ENCODE data around the gene ZNF566. TPM values are rescaled to one million over a fixed set of nuclear protein-coding genes. Genes with fewer than 3 reads are reported as not detected.

The ZNF566 gene
- total and polyA plus RNA-seq, 2 of the 13 experiments (the other 11 are each of a cell fraction or from before 2014, with no cell fraction given), result 4.8 to 13.7 TPM

DNA sequence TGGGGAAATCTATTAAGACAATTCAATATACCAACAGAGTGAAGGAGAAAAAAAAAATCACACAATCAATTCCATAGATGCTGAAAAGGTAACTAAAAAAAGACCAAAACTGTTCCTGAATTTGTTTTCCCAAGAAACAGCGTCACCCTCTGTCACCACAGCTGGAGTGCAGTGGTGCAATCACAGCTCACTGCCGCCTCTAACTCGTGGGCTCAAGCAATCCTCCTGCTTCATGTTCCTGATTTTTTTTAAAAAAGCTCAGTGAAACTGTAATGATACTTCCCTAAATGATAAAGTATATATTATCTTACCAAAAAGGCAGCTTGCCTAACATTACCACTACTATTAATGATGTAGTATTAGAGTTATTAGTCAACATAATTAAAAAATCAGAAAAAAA lies 90.8 kb downstream of the ZNF566 start:
- Histone ChIP-seq H3K79me2 (ENCODE audit: insufficient read depth, low read length) (no peaks in the 10 kb centered on the region), H3K4me2 (ENCODE audit: low read depth, low read length) (no peak overlapping the region), H3K9me3 (ENCODE audit: low read length) (peaks cover 43% of the 10 kb centered on the region), H3K27me3 (ENCODE audit: control insufficient read depth in 1 of 2, insufficient read depth in 2 of 2, low read length in 2 of 2) (no peaks in the 10 kb centered on the region), H2AFZ (ENCODE audit: low read length) (no peak overlapping the region), H3K4me3 (replicated peaks in 1 of 3; ENCODE audit: insufficient read depth in 1 of 3, low read depth in 2 of 3, low read length in 3 of 3) (no peak overlapping the region), H3K9ac (ENCODE audit: insufficient read depth, low read depth, low read length) (no peak overlapping the region), H4K20me1 (ENCODE audit: insufficient read depth, low read length) (no peaks in the 10 kb centered on the region), H3K27ac (ENCODE audit: extremely low read length, insufficient read depth, low read length) (no peak overlapping the region), H3K4me1 (ENCODE audit: insufficient read depth, low read length) (no peaks in the 10 kb centered on the region), H3K36me3 (replicated peaks in 1 of 2; ENCODE audit: control insufficient read depth in 1 of 2, insufficient read depth in 2 of 2, low read length in 2 of 2) (peaks cover 4 to 22% of the 10 kb centered on the region in 2 experiments; a peak in 4 of 5 replicates)
- DNase-seq (ENCODE audit: low spot score) (no peak), FAIRE-seq (no peak), ATAC-seq (no peak)
- ChIA-PET CTCF (ENCODE audit: low intra/inter-chr PET ratio, low total read pairs) (no interaction called here), POLR2A (no interaction called here)
- intact Hi-C loops (cut with micrococcal nuclease; ENCODE audit: unreplicated experiment) (no loop called here), in situ Hi-C loops (cut with HindIII; ENCODE audit: extremely low pct_ligation_motif_present, low pct_unique_long_range_greater_than_20kb) (no loop called here)
- 54% methylated on average over 3 of the region's 3 CpGs for WGBS (ENCODE audit: low lambda C conversion rate)
- no TSS peak for BruUV-seq (replicated peaks)
- TF ChIP-seq, protein P1, sequence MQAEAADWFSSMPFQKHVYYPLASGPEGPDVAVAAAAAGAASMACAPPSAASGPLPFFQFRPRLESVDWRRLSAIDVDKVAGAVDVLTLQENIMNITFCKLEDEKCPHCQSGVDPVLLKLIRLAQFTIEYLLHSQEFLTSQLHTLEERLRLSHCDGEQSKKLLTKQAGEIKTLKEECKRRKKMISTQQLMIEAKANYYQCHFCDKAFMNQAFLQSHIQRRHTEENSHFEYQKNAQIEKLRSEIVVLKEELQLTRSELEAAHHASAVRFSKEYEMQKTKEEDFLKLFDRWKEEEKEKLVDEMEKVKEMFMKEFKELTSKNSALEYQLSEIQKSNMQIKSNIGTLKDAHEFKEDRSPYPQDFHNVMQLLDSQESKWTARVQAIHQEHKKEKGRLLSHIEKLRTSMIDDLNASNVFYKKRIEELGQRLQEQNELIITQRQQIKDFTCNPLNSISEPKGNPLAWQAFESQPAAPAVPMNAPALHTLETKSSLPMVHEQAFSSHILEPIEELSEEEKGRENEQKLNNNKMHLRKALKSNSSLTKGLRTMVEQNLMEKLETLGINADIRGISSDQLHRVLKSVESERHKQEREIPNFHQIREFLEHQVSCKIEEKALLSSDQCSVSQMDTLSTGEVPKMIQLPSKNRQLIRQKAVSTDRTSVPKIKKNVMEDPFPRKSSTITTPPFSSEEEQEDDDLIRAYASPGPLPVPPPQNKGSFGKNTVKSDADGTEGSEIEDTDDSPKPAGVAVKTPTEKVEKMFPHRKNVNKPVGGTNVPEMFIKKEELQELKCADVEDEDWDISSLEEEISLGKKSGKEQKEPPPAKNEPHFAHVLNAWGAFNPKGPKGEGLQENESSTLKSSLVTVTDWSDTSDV (CRISPR knock-in tag; IDR thresholded peaks at IDR 0.05), result no peak
- TF ChIP-seq ELF4 (CRISPR knock-in tag; IDR thresholded peaks at IDR 0.05; ENCODE audit: borderline replicate concordance) (no peak), MXI1 (IDR thresholded peaks at IDR 0.05; ENCODE audit: borderline replicate concordance, low read depth, low read length) (no peak), EEA1 (CRISPR knock-in tag; IDR thresholded peaks at IDR 0.05; ENCODE audit: borderline replicate concordance) (no peak), MYC (CRISPR knock-in tag; IDR thresholded peaks at IDR 0.05; ENCODE audit: borderline replicate concordance) (no peak), TBL1XR1 (IDR thresholded peaks at IDR 0.05; ENCODE audit: borderline replicate concordance, low read length, partially characterized antibody) (no peak)

Other genes with a start within 250 kb of the ZNF566 start
- gene ZFP14, start 110.4 kb downstream of the ZNF566 start, total RNA-seq (2016; rRNA removed; fragmentation: Illumina TruSeq; extraction: Trizol), result 5.0 and 5.7 TPM in 2 replicates
- gene ZFP14, start 110.4 kb downstream of the ZNF566 start, polyA plus RNA-seq (2011; rRNA removed), result 1.9 and 2.0 TPM in 2 replicates
- 4.3 and 7.1 TPM in 2 replicates for gene ZFP82, start 70.9 kb downstream of the ZNF566 start, total RNA-seq (2016; rRNA removed; fragmentation: Illumina TruSeq; extraction: Trizol)
- 1.5 and 1.7 TPM in 2 replicates for gene ZFP82, start 70.9 kb downstream of the ZNF566 start, polyA plus RNA-seq (2011; rRNA removed)
- gene ZNF260, start 38.7 kb upstream of the ZNF566 start, total RNA-seq (2016; rRNA removed; fragmentation: Illumina TruSeq; extraction: Trizol), result 10.5 and 19.9 TPM in 2 replicates
- gene ZNF260, start 38.7 kb upstream of the ZNF566 start, polyA plus RNA-seq (2011; rRNA removed), result 2.8 and 3.1 TPM in 2 replicates
- 9.3 and 14.2 TPM in 2 replicates for gene ZNF529, start 83.7 kb upstream of the ZNF566 start, total RNA-seq (2016; rRNA removed; fragmentation: Illumina TruSeq; extraction: Trizol)
- gene ZNF529, start 83.7 kb upstream of the ZNF566 start, polyA plus RNA-seq (2011; rRNA removed), result 10.6 and 10.7 TPM in 2 replicates
- 6.3 and 6.8 TPM in 2 replicates for gene ZNF382, start 115.8 kb upstream of the ZNF566 start, total RNA-seq (2016; rRNA removed; fragmentation: Illumina TruSeq; extraction: Trizol)
- gene ZNF382, start 115.8 kb upstream of the ZNF566 start, polyA plus RNA-seq (2011; rRNA removed), result 2.3 and 3.1 TPM in 2 replicates
- gene ZNF461, start 177.3 kb upstream of the ZNF566 start, total RNA-seq (2016; rRNA removed; fragmentation: Illumina TruSeq; extraction: Trizol), result 2.4 and 3.2 TPM in 2 replicates
- 1.6 and 1.7 TPM in 2 replicates for gene ZNF461, start 177.3 kb upstream of the ZNF566 start, polyA plus RNA-seq (2011; rRNA removed)
- gene ZNF567, start 198.1 kb upstream of the ZNF566 start, total RNA-seq (2016; rRNA removed; fragmentation: Illumina TruSeq; extraction: Trizol), result 6.8 and 9.3 TPM in 2 replicates
- gene ZNF567, start 198.1 kb upstream of the ZNF566 start, polyA plus RNA-seq (2011; rRNA removed), result 3.1 and 3.4 TPM in 2 replicates